AG04449 (cell line): ENCODE data around the gene TCF7L2.

Experiments used
- CTCF ChIA-PET: fragments of 350-600 bp; formaldehyde crosslinking; extraction: SDS; loops from one replicate; lab custom pipeline; 2021; ENCODE audit warnings: antibody characterized with exemption; lab: Yijun Ruan, JAX
- POLR2A ChIA-PET: fragments of 400-600, 350-600 bp; formaldehyde crosslinking; extraction: SDS; loops from one replicate; lab custom pipeline; 2020; ENCODE audit warnings: antibody characterized with exemption, inconsistent platforms; lab: Yijun Ruan, JAX
- DNase-seq: peaks from one replicate; pipeline ENCODE4 v3.0.0-alpha.2; 2010; ENCODE audit warnings: low read depth, low spot score
- H3K4me3 ChIP-seq: 2 replicates; pipeline ENCODE4 v1.5.1; 2011; ENCODE audit warnings: low read depth, mild to moderate bottlenecking, control low read depth, low read length
- CTCF ChIP-seq: IDR thresholded peaks from one replicate; pipeline ENCODE4 v1.5.1; 2011; ENCODE audit warnings: mild to moderate bottlenecking, moderate library complexity, low read length, control low read depth, inconsistent platforms; ENCODE audit not compliant: insufficient read depth; ENCODE audit errors: missing control alignments

The TCF7L2 gene

GRCh38 chr10:113030453-113030852 lies 80.4 kb downstream of the TCF7L2 start:
- ChIA-PET POLR2A (no interaction called here), CTCF (interaction anchor here (0.7 to 1.8 kb wide), 3 partner anchors 10 to 354 kb away, joined by 3 to 4 read pairs (median 3); no protein-coding TSS in a partner anchor)
- no peak overlapping the region for H3K4me3 ChIP-seq
- no peak for TF ChIP-seq CTCF
- DNase-seq, result no peak

GRCh38 chr10:113031147-113031546 lies 81.1 kb downstream of the TCF7L2 start:
- DNase-seq, result no peak
- TF ChIP-seq CTCF, result no peak
- ChIA-PET CTCF (interaction anchor here (1.8 kb wide), 1 partner anchor 11 kb away, joined by 4 read pairs; no protein-coding TSS in a partner anchor), POLR2A (no interaction called here)
- no peak overlapping the region for H3K4me3 ChIP-seq

- CTCF ChIA-PET, result no interaction called here
- TF ChIP-seq CTCF, result no peak
- H3K4me3 ChIP-seq, result no peak overlapping the region
- POLR2A ChIA-PET, result no interaction called here
- DNase-seq, result no peak
Observed at GRCh38 chr10:113033991-113034390, 83.9 kb downstream of the TCF7L2 start.

GRCh38 chr10:113035732-113036312 lies 85.8 kb downstream of the TCF7L2 start:
- CTCF ChIA-PET, result interaction anchor here (1.5 kb wide), 1 partner anchor 17 kb away, joined by 5 read pairs; no protein-coding TSS in a partner anchor
- TF ChIP-seq CTCF, result no peak
- no peak overlapping the region for H3K4me3 ChIP-seq
- POLR2A ChIA-PET, result no interaction called here
- no peak for DNase-seq

- TF ChIP-seq CTCF, result no peak
- H3K4me3 ChIP-seq, result no peak overlapping the region
- ChIA-PET POLR2A (no interaction called here), CTCF (interaction anchor here (0.8 to 1.5 kb wide), 2 partner anchors 17 to 561 kb away, joined by 3 to 5 read pairs; no protein-coding TSS in a partner anchor)
- DNase-seq, result no peak
Observed at GRCh38 chr10:113036619-113037018, 86.6 kb downstream of the TCF7L2 start.

GRCh38 chr10:113037218-113037617 lies 87.2 kb downstream of the TCF7L2 start:
- H3K4me3 ChIP-seq, result no peak overlapping the region
- no peak for TF ChIP-seq CTCF
- no peak for DNase-seq
- POLR2A ChIA-PET, result no interaction called here
- CTCF ChIA-PET, result interaction anchor here (0.8 to 1.5 kb wide), 2 partner anchors 16 to 561 kb away, joined by 3 to 5 read pairs; no protein-coding TSS in a partner anchor
